Endothelial cell of umbilical vein (primary cell): ENCODE results near the gene NSD2. TPM values are rescaled to one million over a fixed set of nuclear protein-coding genes. Genes with fewer than 3 reads are reported as not detected.

Experiments used
- BruUV-seq: library from RNA; stranded (reverse); fragments of 400-500 nt; replicated peaks from 2 replicates; lab custom pipeline; 2021; lab: Mats Ljungman, UMichigan
- CTCF ChIA-PET: fragments of 300-600, 350-600 bp; sonication (Branson Sonifier 250); formaldehyde crosslinking; loops from one replicate; lab custom pipeline; 2021; ENCODE audit warnings: antibody characterized with exemption, inconsistent platforms; lab: Charles Lee
- POLR2A ChIA-PET: fragments of 300-600, 350-600 bp; sonication (Branson Sonifier 250); formaldehyde crosslinking; loops from one replicate; lab custom pipeline; 2021; ENCODE audit warnings: antibody characterized with exemption, inconsistent platforms; lab: Charles Lee
- DNase-seq: peaks from one replicate; pipeline ENCODE4 v3.0.0-alpha.2; 2011; ENCODE audit warnings: low read depth, low spot score
- FAIRE-seq: peaks from 2 replicates; lab custom pipeline; 2011; peaks lifted over from hg19 to GRCh38; lab: Jason Lieb, UNC
- H2AFZ ChIP-seq: 2 replicates; pipeline ENCODE4 v1.6.0; 2012; ENCODE audit warnings: low read depth, low read length, control low read depth, inconsistent platforms
- H3K27ac ChIP-seq: 2 replicates; pipeline ENCODE4 v1.5.1; 2011; ENCODE audit warnings: low read depth, mild to moderate bottlenecking, control low read depth, low read length, moderate library complexity; ENCODE audit not compliant: insufficient read depth
- H3K27me3 ChIP-seq, 2 experiments: 2 replicates each; pipeline versions ENCODE4 v1.6.0 to v1.6.1; 2011; ENCODE audit warnings: low read length in 2 of 2, mixed read lengths in 1 of 2; ENCODE audit not compliant: control insufficient read depth in 2 of 2, insufficient read depth in 2 of 2
- H3K36me3 ChIP-seq, 2 experiments: 2 replicates in 1 of 2; 3 replicates in 1 of 2; pipeline ENCODE4 v1.5.1; 2011; ENCODE audit warnings: low read length in 2 of 2, mild to moderate bottlenecking in 1 of 2, moderate library complexity in 1 of 2; ENCODE audit not compliant: control insufficient read depth in 2 of 2, insufficient read depth in 2 of 2; ENCODE audit errors: extremely low read depth in 1 of 2
- H3K4me1 ChIP-seq: 3 replicates; pipeline ENCODE4 v1.5.1; 2011; ENCODE audit warnings: mild to moderate bottlenecking, low read length; ENCODE audit not compliant: control insufficient read depth, insufficient read depth; ENCODE audit errors: extremely low read depth
- H3K4me2 ChIP-seq: 2 replicates; pipeline ENCODE4 v1.6.1; 2011; ENCODE audit warnings: low read length, control low read depth, mixed read lengths; ENCODE audit not compliant: insufficient read depth
- H3K4me3 ChIP-seq, 3 experiments: fragments of 200-600 bp in 1 of 3; sonication (generic), shearing (Covaris generic) in 1 of 3; replicated peaks in 1 of 3; 2 replicates each; pipeline ENCODE4 v1.5.1; 2011 to 2016; ENCODE audit warnings: control low read depth in 3 of 3, low read length in 3 of 3, mild to moderate bottlenecking in 2 of 3, inconsistent platforms in 1 of 3, low read depth in 1 of 3, moderate library complexity in 1 of 3; ENCODE audit not compliant: insufficient read depth in 1 of 3
- H3K79me2 ChIP-seq: 2 replicates; pipeline ENCODE4 v1.6.0; 2012; ENCODE audit warnings: low read length, inconsistent platforms; ENCODE audit not compliant: control insufficient read depth, insufficient read depth
- H3K9ac ChIP-seq: replicated peaks from 2 replicates; pipeline ENCODE3; 2011; ENCODE audit warnings: low read length, control low read depth; ENCODE audit not compliant: insufficient read depth; ENCODE audit errors: extremely low read depth
- H3K9me1 ChIP-seq: replicated peaks from 3 replicates; pipeline ENCODE4 v1.6.0; 2011; ENCODE audit warnings: mild to moderate bottlenecking, low read length; ENCODE audit not compliant: control insufficient read depth, insufficient read depth; ENCODE audit errors: extremely low read depth
- H3K9me3 ChIP-seq: replicated peaks from 2 replicates; pipeline ENCODE4 v1.5.1; 2012; ENCODE audit warnings: low read length, inconsistent platforms; ENCODE audit not compliant: control insufficient read depth, insufficient read depth
- H4K20me1 ChIP-seq: replicated peaks from 2 replicates; pipeline ENCODE3; 2011; ENCODE audit warnings: mild to moderate bottlenecking, low read length; ENCODE audit not compliant: control insufficient read depth, insufficient read depth; ENCODE audit errors: extremely low read depth
- CTCF ChIP-seq, 2 donors: IDR thresholded peaks; 1 replicate in 1 of 2; 2 replicates in 1 of 2; pipeline ENCODE4 v1.5.1; 2011; ENCODE audit warnings: low read length in 2 of 2, mild to moderate bottlenecking in 2 of 2, moderate library complexity in 2 of 2, control low read depth in 1 of 2, inconsistent platforms in 1 of 2, low read depth in 1 of 2; ENCODE audit not compliant: insufficient read depth in 1 of 2; ENCODE audit errors: extremely low read depth in 1 of 2
- EZH2 ChIP-seq: IDR thresholded peaks from 2 replicates; pipeline ENCODE4 v1.6.1; 2012; ENCODE audit warnings: borderline replicate concordance, low read depth, mild to moderate bottlenecking, moderate library complexity, low read length, inconsistent platforms; ENCODE audit not compliant: severe bottlenecking
- FOS ChIP-seq: IDR thresholded peaks from 2 replicates; pipeline ENCODE4 v1.6.1; 2011; ENCODE audit warnings: mild to moderate bottlenecking, low read length, moderate library complexity, borderline replicate concordance; ENCODE audit not compliant: insufficient read depth
- GATA2 ChIP-seq: IDR thresholded peaks from 2 replicates; pipeline ENCODE4 v1.7.0; 2011; ENCODE audit warnings: low read depth, mild to moderate bottlenecking, moderate library complexity, mixed read lengths, low read length; ENCODE audit not compliant: insufficient read length, insufficient read depth
- JUN ChIP-seq: IDR thresholded peaks from 2 replicates; pipeline ENCODE4 v1.6.1; 2011; ENCODE audit warnings: borderline replicate concordance, low read depth; ENCODE audit not compliant: insufficient read length, insufficient read depth
- MAX ChIP-seq: IDR thresholded peaks from 2 replicates; pipeline ENCODE4 v1.6.1; 2011; ENCODE audit not compliant: insufficient read depth, insufficient read length
- MYC ChIP-seq: IDR thresholded peaks from one replicate; pipeline ENCODE4 v1.6.1; 2011; ENCODE audit warnings: mild to moderate bottlenecking, low read depth, low read length
- POLR2A ChIP-seq: IDR thresholded peaks from 2 replicates; pipeline ENCODE4 v1.6.1; 2012; ENCODE audit warnings: low read depth, mild to moderate bottlenecking, control low read depth, low read length
- POLR2AphosphoS5 ChIP-seq: IDR thresholded peaks from 2 replicates; pipeline ENCODE4 v1.6.1; 2012; ENCODE audit warnings: low read depth, mild to moderate bottlenecking, control low read depth, low read length, moderate library complexity; ENCODE audit not compliant: insufficient read depth
- dilution Hi-C: fragments of 300-500 bp; cut with MboI; formaldehyde crosslinking; loops from one replicate; pipeline ENCODE4 v1.15.0; 2019; ENCODE audit warnings: low sequenced_read_pairs; ENCODE audit not compliant: extremely low pct_ligation_motif_present
- intact Hi-C: fragments of 100-400 bp; cut with micrococcal nuclease; formaldehyde crosslinking; loops from one replicate; pipeline ENCODE4 v1.10.0; 2022
- polyA plus RNA-seq, 4 experiments: library from polyadenylated mRNA; depleted of rRNA in 3 of 4; stranded (reverse) in 3 of 4; unstranded in 1 of 4; fragments of >200 nt; gene quantifications; 2 replicates each; pipeline versions ENCODE4 v1.2.1 to v1.2.3, GENCODE V29; 2011 to 2012; ENCODE audit warnings: missing spikeins in 1 of 4
- total RNA-seq: library from RNA; stranded (reverse); gene quantifications from 2 replicates; pipeline ENCODE4 v1.2.3, GENCODE V29; 2021

The NSD2 gene
- total and polyA plus RNA-seq, 2 donors (not counting 3 experiments of a cell fraction or from before 2014, with no cell fraction given), result 31.3 to 171 TPM

- H4K20me1 ChIP-seq, result no peaks in the 10 kb centered on the region
- H3K4me2 ChIP-seq, result no peak overlapping the region
- dilution Hi-C loops (no loop called here), intact Hi-C loops (no loop called here)
- no peaks in the 10 kb centered on the region for H3K27me3 ChIP-seq
- POLR2A ChIA-PET, result no interaction called here
- H3K9ac ChIP-seq, result no peak overlapping the region
- TF ChIP-seq MAX (no peak), MYC (no peak), POLR2A (no peak), FOS (no peak), EZH2 (no peak), CTCF (IDR thresholded peaks at IDR 0.05; ENCODE audit: extremely low read depth in 1 of 2, insufficient read depth in 1 of 2, low read depth in 1 of 2, low read length in 2 of 2) (no peak), JUN (no peak), POLR2AphosphoS5 (no peak), GATA2 (no peak)
- DNase-seq, result no peak
- peaks cover 12% of the 10 kb centered on the region for H3K4me1 ChIP-seq
- H2AFZ ChIP-seq, result no peak overlapping the region
- CTCF ChIA-PET, result interaction anchor here (1.3 to 1.4 kb wide), 2 partner anchors 59 to 84 kb away, joined by 5 read pairs; no protein-coding TSS in a partner anchor
- H3K4me3 ChIP-seq, result no peak overlapping the region
- FAIRE-seq, result no peak
- no peaks in the 10 kb centered on the region for H3K9me1 ChIP-seq
- H3K79me2 ChIP-seq, result peaks cover 59% of the 10 kb centered on the region
- peaks cover 0 to 2% of the 10 kb centered on the region in 2 experiments for H3K36me3 ChIP-seq
- no peak overlapping the region for H3K27ac ChIP-seq
- BruUV-seq, result no TSS peak
- H3K9me3 ChIP-seq, result no peaks in the 10 kb centered on the region
Measured at GRCh38 chr4:1851575-1852410, 19.4 kb upstream of the NSD2 start.
